ENCODE results near the gene TBL1Y.

- TF ChIP-seq TAF1 (IDR thresholded peaks at IDR 0.05; ENCODE audit: low read depth, low read length) (no peak), POLR2AphosphoS5 (IDR thresholded peaks at IDR 0.05; ENCODE audit: low read depth, low read length) (no peak), POLR2A (IDR thresholded peaks at IDR 0.05; ENCODE audit: low read depth, low read length) (no peak), SPI1 (IDR thresholded peaks at IDR 0.05; ENCODE audit: low read depth, low read length) (no peak), PAX5 (IDR thresholded peaks at IDR 0.05; ENCODE audit: insufficient read depth, low read length, severe bottlenecking) (no peak), POU2F2 (IDR thresholded peaks at IDR 0.05; ENCODE audit: low read depth, low read length) (no peak)
Measured at GRCh38 chrY:7110086-7110485, 199.6 kb downstream of the TBL1Y start.

All from GM12891 (cell line).